Small intestine (tissue), 7 donors: ENCODE data around the gene MAP2K2. TPM values are rescaled to one million over a fixed set of nuclear protein-coding genes. Genes with fewer than 3 reads are reported as not detected.

Experiments used
- DNase-seq, 2 donors: peaks; one replicate each; pipeline versions ENCODE4 v3.0.0 to v3.0.0-alpha.2; 2013
- FAIRE-seq: peaks from 2 replicates; lab custom pipeline; 2012; peaks lifted over from hg19 to GRCh38; lab: Jason Lieb, UNC
- H3K27ac ChIP-seq, 3 donors: one replicate each; pipeline ENCODE4 v1.5.1; 2013; ENCODE audit warnings: low read length in 2 of 3, mild to moderate bottlenecking in 2 of 3, control low read depth in 1 of 3, inconsistent platforms in 1 of 3, low read depth in 1 of 3, moderate library complexity in 1 of 3
- H3K27me3 ChIP-seq, 3 donors: one replicate each; pipeline ENCODE4 v1.6.1; 2013; ENCODE audit warnings: low read length in 3 of 3, inconsistent platforms in 1 of 3; ENCODE audit not compliant: control insufficient read depth in 3 of 3, insufficient read depth in 3 of 3
- H3K36me3 ChIP-seq, 3 donors: one replicate each; pipeline ENCODE4 v1.6.1; 2013; ENCODE audit warnings: low read length in 3 of 3, inconsistent platforms in 1 of 3, low read depth in 1 of 3, mild to moderate bottlenecking in 1 of 3, moderate library complexity in 1 of 3; ENCODE audit not compliant: control insufficient read depth in 3 of 3, insufficient read depth in 2 of 3
- H3K4me1 ChIP-seq, 3 donors: one replicate each; pipeline ENCODE4 v1.6.1; 2013; ENCODE audit warnings: low read length in 2 of 3, inconsistent platforms in 1 of 3, low read depth in 1 of 3, mild to moderate bottlenecking in 1 of 3, moderate library complexity in 1 of 3; ENCODE audit not compliant: control insufficient read depth in 3 of 3, insufficient read depth in 2 of 3
- H3K4me3 ChIP-seq, 3 donors: one replicate each; pipeline ENCODE4 v1.5.1; 2013; ENCODE audit warnings: low read length in 3 of 3, control low read depth in 1 of 3, inconsistent platforms in 1 of 3, low read depth in 1 of 3, mild to moderate bottlenecking in 1 of 3, moderate library complexity in 1 of 3
- H3K9me3 ChIP-seq, 2 donors: one replicate each; pipeline ENCODE4 v1.6.1; 2013; ENCODE audit warnings: low read depth in 1 of 2, low read length in 1 of 2; ENCODE audit not compliant: control insufficient read depth in 2 of 2, insufficient read depth in 1 of 2
- WGBS, 3 donors: extraction: QIAGEN DNeasy Blood & Tissue Kit; methylation state at CpG; one replicate each; pipeline ENCODE4 v1.1.7; 2013; 5-methylcytosine and 5-hydroxymethylcytosine counted together
- polyA plus RNA-seq, 4 donors: library from polyadenylated mRNA; stranded (reverse) in 3 of 4; unstranded in 1 of 4; fragments of 200-250 nt in 3 of 4; fragments of 120-200 nt in 1 of 4; gene quantifications; one replicate each; pipeline versions ENCODE4 v1.2.1 to v1.2.3, GENCODE V29; 2013
- donor health status: healthy with polysubstance abuse.
- donor health status: control.
- donor health status: control.
- donor health status: Bipolar disorder and iron deficiency.
- donor health status: healthy.

Gene MAP2K2
- polyA plus RNA-seq, 4 donors: 157 to 522 (median 388) TPM

GRCh38 chr19:4057931-4058692, 65.8 kb downstream of the MAP2K2 start:
- H3K36me3 ChIP-seq: peaks cover 10 to 92% (median 12%) of the 10 kb centered on the region in 3 donors
- WGBS, 3 donors: 21 to 26% (median 22%) methylated on average over 21 to 22 of the region's 22 CpGs
- H3K9me3 ChIP-seq: no peaks in the 10 kb centered on the region
- FAIRE-seq (no peak), DNase-seq (peak; percentile 81 to 92)
- peaks cover 0 to 61% (median 15%) of the 10 kb centered on the region in 3 donors for H3K4me1 ChIP-seq
- peak overlapping the region; percentile 30 to 95 (median 92) for H3K4me3 ChIP-seq
- H3K27me3 ChIP-seq: no peaks in the 10 kb centered on the region
- peak overlapping the region; percentile 89 to 100 (median 98) for H3K27ac ChIP-seq

- Histone ChIP-seq H3K4me1 (peaks cover 2 to 51% (median 11%) of the 10 kb centered on the region in 3 donors), H3K27ac (peak overlapping the region in 1 of 3 donors; percentile 97), H3K27me3 (no peaks in the 10 kb centered on the region), H3K36me3 (peaks cover 10 to 89% (median 13%) of the 10 kb centered on the region in 3 donors), H3K9me3 (peaks cover 0 to 3% of the 10 kb centered on the region in 2 donors), H3K4me3 (no peak overlapping the region)
- 94 to 95% (median 94%) methylated on average over 20 of the region's 20 CpGs for WGBS, 3 donors
- no peak for DNase-seq
- no peak for FAIRE-seq
Observed at GRCh38 chr19:4055209-4055552, 68.7 kb downstream of the MAP2K2 start.

- Histone ChIP-seq H3K27ac (peak overlapping the region in 2 of 3 donors; percentile 93 to 97), H3K4me3 (peak overlapping the region in 1 of 3 donors; percentile 0), H3K27me3 (no peaks in the 10 kb centered on the region), H3K9me3 (peaks cover 0 to 3% of the 10 kb centered on the region in 2 donors), H3K4me1 (peaks cover 2 to 48% (median 11%) of the 10 kb centered on the region in 3 donors), H3K36me3 (peaks cover 11 to 92% (median 13%) of the 10 kb centered on the region in 3 donors)
- DNase-seq: no peak
- WGBS, 3 donors: 67 to 95% (median 70%) methylated on average over 78 to 91 of the region's 91 CpGs
- no peak for FAIRE-seq
Observed at GRCh38 chr19:4054441-4055208, 69.3 kb downstream of the MAP2K2 start.

- FAIRE-seq (no peak), DNase-seq (peak in 1 of 2 donors; percentile 63)
- peak overlapping the region in 2 of 3 donors; percentile 0 to 26 for H3K4me3 ChIP-seq
- peaks cover 0 to 3% of the 10 kb centered on the region in 2 donors for H3K9me3 ChIP-seq
- H3K27ac ChIP-seq: peak overlapping the region; percentile 92 to 97 (median 93)
- WGBS, 3 donors: 27 to 78% (median 54%) methylated on average over 77 to 82 of the region's 82 CpGs
- peaks cover 13 to 92% (median 14%) of the 10 kb centered on the region in 3 donors for H3K36me3 ChIP-seq
- no peaks in the 10 kb centered on the region for H3K27me3 ChIP-seq
- H3K4me1 ChIP-seq: peaks cover 2 to 38% (median 3%) of the 10 kb centered on the region in 3 donors
Observed at GRCh38 chr19:4053423-4054324, 70.2 kb downstream of the MAP2K2 start.

GRCh38 chr19:4052993-4053422, 70.9 kb downstream of the MAP2K2 start:
- Histone ChIP-seq H3K27me3 (no peaks in the 10 kb centered on the region), H3K36me3 (peaks cover 15 to 93% (median 19%) of the 10 kb centered on the region in 3 donors), H3K4me1 (peaks cover 0 to 32% (median 2%) of the 10 kb centered on the region in 3 donors), H3K27ac (peak overlapping the region; percentile 92 to 97 (median 93)), H3K9me3 (peaks cover 0 to 3% of the 10 kb centered on the region in 2 donors), H3K4me3 (peak overlapping the region in 2 of 3 donors; percentile 4 to 26)
- 10 to 34% (median 14%) methylated on average over 13 of the region's 13 CpGs for WGBS, 3 donors
- peak in 1 of 2 donors; percentile 82 for DNase-seq
- no peak for FAIRE-seq

DNA sequence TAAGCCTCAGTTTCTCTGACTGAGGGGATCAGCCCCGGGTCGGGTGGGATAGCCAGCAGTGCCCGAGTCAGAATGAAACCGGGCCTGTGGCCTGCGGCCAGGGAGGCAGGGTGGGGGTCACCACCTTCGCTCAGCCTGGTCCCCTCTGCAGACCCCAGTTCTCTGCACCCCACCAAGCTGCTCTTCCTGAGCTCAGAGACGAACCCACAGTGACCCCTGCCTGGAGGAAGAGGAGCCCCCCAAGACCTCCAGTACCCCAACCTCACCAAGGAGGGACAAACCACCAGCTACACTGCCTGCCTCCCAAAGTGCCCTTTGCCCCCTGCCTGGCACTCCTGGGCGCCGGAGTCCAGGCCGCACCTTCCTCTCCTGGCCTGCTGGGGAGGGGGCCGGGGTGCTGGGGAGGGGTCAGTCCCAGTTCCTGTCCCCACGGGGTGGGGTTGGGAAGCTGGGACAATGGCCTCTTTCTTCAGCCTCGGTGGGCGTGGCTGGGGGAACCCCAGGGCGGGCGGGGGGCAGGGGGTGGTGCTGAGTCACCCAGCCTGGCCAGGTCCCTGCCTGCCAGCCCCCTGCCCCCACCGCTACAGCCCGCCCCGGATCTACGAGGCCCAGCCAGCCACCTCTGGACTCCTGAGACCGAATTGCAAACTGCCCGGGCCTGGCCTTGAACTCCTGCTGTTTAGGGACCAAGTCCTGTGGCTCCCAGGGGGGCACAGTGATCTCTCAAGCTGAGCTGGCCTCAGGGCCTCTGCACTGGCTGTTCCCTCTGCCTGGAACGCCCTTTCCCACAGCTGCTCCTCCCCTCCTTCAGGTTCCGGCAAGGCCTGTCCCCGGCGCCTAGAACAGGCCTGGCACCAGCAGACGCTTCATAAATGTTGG, 71.6 kb downstream of the MAP2K2 start:
- H3K27ac ChIP-seq: peak overlapping the region; percentile 92 to 99 (median 98)
- peaks cover 0 to 3% of the 10 kb centered on the region in 2 donors for H3K9me3 ChIP-seq
- H3K27me3 ChIP-seq: no peaks in the 10 kb centered on the region
- FAIRE-seq (no peak), DNase-seq (peak; percentile 94 to 98)
- 13 to 47% (median 31%) methylated on average over 23 to 27 of the region's 27 CpGs for WGBS, 3 donors
- peaks cover 0 to 28% (median 2%) of the 10 kb centered on the region in 3 donors for H3K4me1 ChIP-seq
- peaks cover 15 to 93% (median 23%) of the 10 kb centered on the region in 3 donors for H3K36me3 ChIP-seq
- peak overlapping the region in 2 of 3 donors; percentile 26 to 35 for H3K4me3 ChIP-seq
